ENCODE measurements around the gene ADAMTS18. TPM values are rescaled to one million over a fixed set of nuclear protein-coding genes. Genes with fewer than 3 reads are reported as not detected.

Gene ADAMTS18
- total and polyA plus RNA-seq, 2 of the 8 experiments (the other 6 are each of a cell fraction or from before 2014, with no cell fraction given): 0.05 to 0.19 TPM

DNA sequence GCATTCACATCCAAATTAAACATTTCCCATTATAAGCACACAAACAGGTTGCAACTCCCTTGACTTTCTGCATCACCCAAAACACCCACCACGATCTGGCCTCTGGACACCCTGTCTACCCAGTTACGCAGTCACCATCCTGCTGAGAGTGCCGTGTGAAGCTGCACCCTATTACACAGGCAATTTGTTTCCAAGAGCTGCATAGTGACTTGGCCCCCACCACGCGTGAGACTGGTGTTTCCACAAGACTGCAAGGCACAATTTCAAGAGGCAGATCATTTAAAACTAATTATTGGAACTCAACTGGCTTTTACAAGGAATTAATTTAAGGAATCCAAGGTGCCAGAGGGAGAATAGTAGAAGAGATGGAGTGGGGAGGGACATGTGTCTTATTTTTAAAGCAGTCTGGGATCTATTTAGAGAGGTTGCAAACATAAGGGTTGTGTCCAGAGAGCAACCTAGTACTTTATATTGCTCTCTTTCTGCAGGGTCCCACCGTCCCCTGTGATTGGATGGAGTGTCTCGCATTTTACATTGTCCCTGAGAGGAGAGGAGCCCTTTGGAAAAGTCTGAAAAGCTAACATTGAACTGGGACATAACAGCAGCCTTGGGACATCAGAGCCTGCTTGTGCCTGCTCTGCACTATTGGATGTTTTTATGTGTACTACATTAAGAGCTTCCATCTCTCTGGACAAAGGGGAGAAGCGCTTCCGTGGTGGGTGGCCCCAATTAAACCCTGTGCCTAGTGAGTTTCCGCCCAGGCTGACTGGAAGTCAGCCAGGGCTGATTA is 8.7 kb upstream of the ADAMTS18 start (continued):
- no peak for TF ChIP-seq KDM4A (IDR thresholded peaks at IDR 0.05; ENCODE audit: low read depth, low read length, severe bottlenecking)
- TF ChIP-seq POU5F1 (IDR thresholded peaks at IDR 0.05; ENCODE audit: low read depth, low read length): no peak
- TF ChIP-seq SP2 (IDR thresholded peaks at IDR 0.05; ENCODE audit: low read length): no peak
- no peak for TF ChIP-seq ASH2L (IDR thresholded peaks at IDR 0.05; ENCODE audit: low read length)
- TF ChIP-seq POLR2AphosphoS5 (IDR thresholded peaks at IDR 0.05; ENCODE audit: low read depth, low read length): no peak
- TF ChIP-seq NANOG (IDR thresholded peaks at IDR 0.05; ENCODE audit: insufficient read depth, low read depth, low read length, poor library complexity, severe bottlenecking): no peak
- no peak for TF ChIP-seq EZH2 (IDR thresholded peaks at IDR 0.05; ENCODE audit: low read depth, low read length, severe bottlenecking)
- no peak for TF ChIP-seq SAP30 (IDR thresholded peaks at IDR 0.05; ENCODE audit: insufficient read depth, insufficient replicate concordance, low read length)

Data from H1 (cell line).